ENCODE data around the gene ZNF80. TPM values are rescaled to one million over a fixed set of nuclear protein-coding genes. Genes with fewer than 3 reads are reported as not detected.

The ZNF80 gene
- total RNA-seq, 1 experiment from 2014 or later, result not detected

- ChIA-PET POLR2A (no interaction called here), CTCF (no interaction called here)
- H3K27me3 ChIP-seq (ENCODE audit: control insufficient read depth, insufficient read depth, low read length), result 0 out of 2 replicates have a peak, but pooled peaks cover 2% of the 10 kb centered on the region
- no peak for ATAC-seq
- H3K27ac ChIP-seq (ENCODE audit: low read length), result no peak overlapping the region
- no peak for TF ChIP-seq SIN3A (IDR thresholded peaks at IDR 0.05; ENCODE audit: borderline replicate concordance, insufficient read depth, low read depth, low read length)
- no peak for TF ChIP-seq TCF7L2 (IDR thresholded peaks at IDR 0.05; ENCODE audit: low read depth, low read length)
- TF ChIP-seq POLR2AphosphoS5 (IDR thresholded peaks at IDR 0.05; ENCODE audit: low read depth, low read length), result no peak
- no peak for TF ChIP-seq CTCF (IDR thresholded peaks at IDR 0.05)
- TF ChIP-seq REST (IDR thresholded peaks at IDR 0.05; ENCODE audit: insufficient read depth in 1 of 2, low read depth in 2 of 2, low read length in 1 of 2), result no peak
- no peaks in the 10 kb centered on the region for H3K4me1 ChIP-seq (ENCODE audit: control insufficient read depth, insufficient read depth, low read length)
- intact Hi-C loops (cut with micrococcal nuclease; ENCODE audit: unreplicated experiment), result no loop called here
- no peak overlapping the region for H3K4me3 ChIP-seq (ENCODE audit: low read depth in 2 of 2, low read length in 2 of 2)
- no peaks in the 10 kb centered on the region for H3K36me3 ChIP-seq (ENCODE audit: control insufficient read depth, insufficient read depth, low read length)
- BruUV-seq (replicated peaks), result no TSS peak
- DNase-seq (ENCODE audit: low read depth, low spot score), result no peak
- no peaks in the 10 kb centered on the region for H3K9me3 ChIP-seq (ENCODE audit: control insufficient read depth, insufficient read depth, low read depth, low read length)
- in situ Hi-C loops (cut with HindIII; ENCODE audit: low pct_unique_long_range_greater_than_20kb, low sequenced_read_pairs), result no loop called here
Observed at GRCh38 chr3:114206342-114206741, 31.0 kb downstream of the ZNF80 start.

- BruUV-seq (replicated peaks), result no TSS peak
- POLR2A ChIA-PET, result no interaction called here
Observed at GRCh38 chr3:114205541-114205940, 31.8 kb downstream of the ZNF80 start.

More at GRCh38 chr3:114205541-114205940, 31.8 kb downstream of the ZNF80 start:
- intact Hi-C loops (cut with micrococcal nuclease; ENCODE audit: unreplicated experiment) (no loop called here), in situ Hi-C loops (cut with HindIII; ENCODE audit: low pct_unique_long_range_greater_than_20kb, low sequenced_read_pairs) (no loop called here)
- no peak overlapping the region for H3K4me3 ChIP-seq (ENCODE audit: low read depth in 2 of 2, low read length in 2 of 2)
- no peak overlapping the region for H3K27ac ChIP-seq (ENCODE audit: low read length)
- TF ChIP-seq REST (IDR thresholded peaks at IDR 0.05; ENCODE audit: insufficient read depth in 1 of 2, low read depth in 2 of 2, low read length in 1 of 2) (no peak), TCF7L2 (IDR thresholded peaks at IDR 0.05; ENCODE audit: low read depth, low read length) (no peak), POLR2AphosphoS5 (IDR thresholded peaks at IDR 0.05; ENCODE audit: low read depth, low read length) (no peak), SIN3A (IDR thresholded peaks at IDR 0.05; ENCODE audit: borderline replicate concordance, insufficient read depth, low read depth, low read length) (no peak), CTCF (IDR thresholded peaks at IDR 0.05) (no peak)
- DNase-seq (ENCODE audit: low read depth, low spot score) (no peak), ATAC-seq (no peak)
- no peaks in the 10 kb centered on the region for H3K36me3 ChIP-seq (ENCODE audit: control insufficient read depth, insufficient read depth, low read length)
- 0 out of 2 replicates have a peak, but pooled peaks cover 2% of the 10 kb centered on the region for H3K27me3 ChIP-seq (ENCODE audit: control insufficient read depth, insufficient read depth, low read length)
- CTCF ChIA-PET, result no interaction called here
- H3K9me3 ChIP-seq (ENCODE audit: control insufficient read depth, insufficient read depth, low read depth, low read length), result no peaks in the 10 kb centered on the region
- H3K4me1 ChIP-seq (ENCODE audit: control insufficient read depth, insufficient read depth, low read length), result no peaks in the 10 kb centered on the region
